Measurements from ENCODE around the gene RPIA. TPM values are rescaled to one million over a fixed set of nuclear protein-coding genes. Genes with fewer than 3 reads are reported as not detected.
A peak's percentile ranks its signal among the peaks of the same experiment; 100 is the strongest.

RPIA gene
- total RNA-seq, 1 donor from 2014 or later, result 17.5 TPM

- Histone ChIP-seq H3K27ac (no peak overlapping the region), H3K36me3 (no peaks in the 10 kb centered on the region), H3K4me1 (peaks cover 11% of the 10 kb centered on the region), H3K9me3 (no peaks in the 10 kb centered on the region), H3K4me3 (no peak overlapping the region), H3K27me3 (no peaks in the 10 kb centered on the region)
- DNase-seq (no peak), ATAC-seq (no peak)
- intact Hi-C loops (cut with DNase I), result no loop called here
- TF ChIP-seq CTCF (IDR thresholded peaks at IDR 0.05), result no peak
These were observed 4.1 kb upstream of the RPIA start for GRCh38 chr2:88687384-88687783.

- intact Hi-C loops (cut with DNase I), result no loop called here
- DNase-seq, result peak; percentile 78
These were observed 708 bp upstream of the RPIA start for GRCh38 chr2:88690591-88691338.

GRCh38 chr2:88692187-88692586 is 714 bp downstream of the RPIA start:
- peak overlapping the region; percentile 85 for H3K4me3 ChIP-seq
- no peaks in the 10 kb centered on the region for H3K9me3 ChIP-seq
- no peaks in the 10 kb centered on the region for H3K27me3 ChIP-seq
- peaks cover 18% of the 10 kb centered on the region for H3K4me1 ChIP-seq
- intact Hi-C loops (cut with DNase I), result no loop called here
- ATAC-seq (no peak), DNase-seq (peak; percentile 72)
- H3K36me3 ChIP-seq, result no peaks in the 10 kb centered on the region
- H3K27ac ChIP-seq, result peak overlapping the region; percentile 85
- TF ChIP-seq CTCF (IDR thresholded peaks at IDR 0.05), result no peak

More at GRCh38 chr2:88690591-88691338, 708 bp upstream of the RPIA start:
- ATAC-seq, result peak; percentile 32
- Histone ChIP-seq H3K36me3 (no peaks in the 10 kb centered on the region), H3K27ac (peak overlapping the region; percentile 85), H3K4me1 (peaks cover 18% of the 10 kb centered on the region), H3K4me3 (peak overlapping the region; percentile 85), H3K9me3 (no peaks in the 10 kb centered on the region), H3K27me3 (no peaks in the 10 kb centered on the region)
- no peak for TF ChIP-seq CTCF (IDR thresholded peaks at IDR 0.05)

GRCh38 chr2:88693911-88694414 is 2.5 kb downstream of the RPIA start:
- intact Hi-C loops (cut with DNase I), result no loop called here
- DNase-seq, result no peak
- H3K36me3 ChIP-seq, result no peaks in the 10 kb centered on the region

GRCh38 chr2:88696611-88697010 is 5.1 kb downstream of the RPIA start:
- Histone ChIP-seq H3K4me3 (no peak overlapping the region), H3K27me3 (no peaks in the 10 kb centered on the region), H3K4me1 (peaks cover 12% of the 10 kb centered on the region), H3K9me3 (no peaks in the 10 kb centered on the region), H3K27ac (no peak overlapping the region), H3K36me3 (peaks cover 9% of the 10 kb centered on the region)
- intact Hi-C loops (cut with DNase I), result no loop called here
- no peak for TF ChIP-seq CTCF (IDR thresholded peaks at IDR 0.05)
- ATAC-seq (no peak), DNase-seq (no peak)

More at GRCh38 chr2:88693911-88694414, 2.5 kb downstream of the RPIA start:
- Histone ChIP-seq H3K27ac (no peak overlapping the region), H3K4me3 (no peak overlapping the region), H3K9me3 (no peaks in the 10 kb centered on the region), H3K4me1 (peaks cover 23% of the 10 kb centered on the region), H3K27me3 (no peaks in the 10 kb centered on the region)
- TF ChIP-seq CTCF (IDR thresholded peaks at IDR 0.05), result no peak
- ATAC-seq, result no peak

Measured in upper lobe of right lung (tissue), 1 donor.